ENCODE measurements around the gene KDR.

Gene KDR

DNA sequence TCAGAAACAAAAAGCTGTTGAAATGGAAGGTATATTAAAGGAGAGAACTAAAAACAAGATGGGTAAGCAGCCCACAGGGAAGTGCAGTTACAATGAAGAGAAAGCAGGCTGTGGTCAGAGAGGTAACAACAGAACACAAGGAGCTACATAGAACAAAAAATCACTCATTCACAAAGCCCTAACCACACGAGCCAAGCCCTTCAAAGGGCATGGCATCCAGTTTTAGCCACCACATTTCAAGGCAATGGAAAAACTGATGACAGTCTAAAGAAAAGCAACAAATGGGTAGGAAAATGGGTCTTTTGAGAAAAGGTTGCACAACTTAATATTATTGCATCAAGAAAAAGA is 37.5 kb downstream of the KDR start:
- TF ChIP-seq, protein P1, sequence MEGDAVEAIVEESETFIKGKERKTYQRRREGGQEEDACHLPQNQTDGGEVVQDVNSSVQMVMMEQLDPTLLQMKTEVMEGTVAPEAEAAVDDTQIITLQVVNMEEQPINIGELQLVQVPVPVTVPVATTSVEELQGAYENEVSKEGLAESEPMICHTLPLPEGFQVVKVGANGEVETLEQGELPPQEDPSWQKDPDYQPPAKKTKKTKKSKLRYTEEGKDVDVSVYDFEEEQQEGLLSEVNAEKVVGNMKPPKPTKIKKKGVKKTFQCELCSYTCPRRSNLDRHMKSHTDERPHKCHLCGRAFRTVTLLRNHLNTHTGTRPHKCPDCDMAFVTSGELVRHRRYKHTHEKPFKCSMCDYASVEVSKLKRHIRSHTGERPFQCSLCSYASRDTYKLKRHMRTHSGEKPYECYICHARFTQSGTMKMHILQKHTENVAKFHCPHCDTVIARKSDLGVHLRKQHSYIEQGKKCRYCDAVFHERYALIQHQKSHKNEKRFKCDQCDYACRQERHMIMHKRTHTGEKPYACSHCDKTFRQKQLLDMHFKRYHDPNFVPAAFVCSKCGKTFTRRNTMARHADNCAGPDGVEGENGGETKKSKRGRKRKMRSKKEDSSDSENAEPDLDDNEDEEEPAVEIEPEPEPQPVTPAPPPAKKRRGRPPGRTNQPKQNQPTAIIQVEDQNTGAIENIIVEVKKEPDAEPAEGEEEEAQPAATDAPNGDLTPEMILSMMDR (IDR thresholded peaks at IDR 0.05): no peak

DNA sequence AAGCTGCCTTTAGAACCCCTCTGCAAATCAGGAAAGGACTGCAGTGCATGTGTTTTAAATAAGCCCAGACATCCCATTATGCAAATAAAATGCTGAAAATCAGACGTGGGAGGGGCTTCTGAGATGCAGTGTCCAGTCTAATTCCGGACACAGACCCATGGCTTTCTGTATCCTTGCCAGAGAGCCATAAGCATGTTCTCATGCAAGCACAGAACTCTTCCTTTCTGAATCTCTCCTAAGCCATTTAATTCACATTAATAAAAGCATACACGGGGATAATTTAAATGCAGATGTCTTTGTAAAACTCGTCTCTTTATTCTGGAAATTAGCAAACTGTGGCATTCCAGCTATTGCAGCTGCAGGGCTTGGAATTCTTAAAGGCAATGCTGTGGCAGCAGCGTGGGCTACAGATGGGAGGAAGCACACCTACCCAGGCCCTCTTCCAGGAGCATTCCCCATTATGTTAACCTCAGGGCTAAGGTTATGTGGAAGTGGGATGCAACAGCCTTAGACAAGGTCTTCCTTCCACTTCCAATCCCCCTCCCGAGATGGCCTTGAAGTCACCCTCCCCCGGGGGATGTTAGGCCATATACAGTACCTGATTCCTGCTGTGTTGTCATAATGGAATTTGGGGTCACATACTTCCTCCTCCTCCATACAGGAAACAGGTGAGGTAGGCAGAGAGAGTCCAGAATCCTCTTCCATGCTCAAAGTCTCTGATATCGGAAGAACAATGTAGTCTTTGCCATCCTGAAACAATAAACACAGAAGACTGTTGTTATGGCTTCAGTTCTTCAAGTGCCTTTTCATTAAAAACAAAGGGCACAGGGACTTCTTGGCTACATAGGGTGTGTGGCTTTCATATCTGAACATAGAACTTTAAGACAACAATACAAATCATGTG is 38.1 kb downstream of the KDR start:
- TF ChIP-seq, protein P1 (IDR thresholded peaks at IDR 0.05): no peak

DNA sequence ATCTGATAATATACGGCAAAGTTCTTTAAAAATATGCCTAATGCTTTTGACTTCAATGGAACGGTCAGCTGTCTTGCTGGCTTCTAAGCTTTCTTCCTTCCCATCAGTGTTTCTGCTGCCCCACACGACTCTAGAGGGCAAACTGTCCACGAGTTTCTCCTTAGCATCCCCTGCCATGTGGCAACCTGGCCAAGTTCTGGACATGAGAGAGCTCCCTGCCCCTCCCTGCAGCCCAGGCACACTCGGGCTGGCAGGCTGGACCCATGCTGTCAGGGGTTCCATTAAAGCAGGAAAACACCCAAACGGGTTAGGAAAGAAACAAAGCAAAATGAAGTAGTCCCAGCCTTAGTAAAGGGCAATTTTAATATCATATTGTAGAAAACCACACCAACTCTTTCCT is 38.8 kb downstream of the KDR start:
- TF ChIP-seq, protein P1 (IDR thresholded peaks at IDR 0.05): no peak

- TF ChIP-seq, protein P1 (IDR thresholded peaks at IDR 0.05): no peak
These were observed 41.7 kb downstream of the KDR start for GRCh38 chr4:55083735-55084134.

DNA sequence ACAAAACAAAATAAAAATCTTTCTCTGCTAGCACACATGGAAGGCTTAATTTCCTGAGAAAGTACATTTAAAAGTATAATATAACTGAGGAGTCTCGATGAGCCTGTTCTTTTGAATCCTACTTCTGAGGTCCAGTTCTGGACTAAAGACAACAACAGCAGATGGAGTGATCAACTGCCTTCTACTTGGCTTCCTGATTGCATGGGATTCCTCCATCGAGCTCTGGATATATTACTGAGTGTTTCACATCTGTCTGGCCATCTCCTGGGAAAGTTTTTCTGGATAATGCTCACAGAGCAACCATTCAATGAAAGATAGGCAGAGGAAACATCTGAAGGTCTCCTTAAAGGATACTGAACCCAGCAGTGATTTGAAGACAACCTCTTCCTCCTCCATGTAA is 42.6 kb downstream of the KDR start:
- TF ChIP-seq, protein P1 (IDR thresholded peaks at IDR 0.05): no peak

DNA sequence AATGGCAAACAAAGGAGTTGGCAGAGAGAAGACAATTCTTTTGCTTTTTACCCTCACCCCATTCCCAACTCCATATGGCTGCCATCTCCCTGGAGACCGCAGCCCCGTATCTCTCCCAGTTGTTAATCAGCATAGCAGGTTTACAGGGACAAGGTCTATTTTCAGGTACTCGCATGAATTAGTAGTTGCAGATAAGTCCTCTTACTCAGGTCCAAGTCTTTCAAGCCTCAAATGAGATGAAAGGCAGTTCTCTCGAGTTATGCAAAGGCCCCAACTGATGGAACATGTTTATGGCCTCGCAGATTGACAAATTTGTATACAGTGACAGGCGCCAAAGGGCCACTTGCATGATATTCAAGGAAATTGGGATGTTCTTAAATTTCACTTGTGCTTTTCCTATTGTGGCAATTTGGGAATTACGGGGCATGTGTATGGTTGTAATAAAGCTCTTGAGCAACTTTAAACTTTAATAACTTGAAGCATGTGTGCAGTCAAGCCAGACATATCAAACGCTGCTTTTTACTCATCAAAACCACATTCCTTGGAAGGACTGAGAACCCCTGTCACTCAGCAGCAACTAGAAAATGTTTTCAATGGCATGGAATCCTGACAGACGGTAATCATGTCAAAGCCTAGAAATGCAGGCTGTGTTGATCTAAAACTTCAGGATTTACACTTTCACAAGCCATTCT is 45.1 kb downstream of the KDR start:
- TF ChIP-seq, protein P1 (IDR thresholded peaks at IDR 0.05): no peak

DNA sequence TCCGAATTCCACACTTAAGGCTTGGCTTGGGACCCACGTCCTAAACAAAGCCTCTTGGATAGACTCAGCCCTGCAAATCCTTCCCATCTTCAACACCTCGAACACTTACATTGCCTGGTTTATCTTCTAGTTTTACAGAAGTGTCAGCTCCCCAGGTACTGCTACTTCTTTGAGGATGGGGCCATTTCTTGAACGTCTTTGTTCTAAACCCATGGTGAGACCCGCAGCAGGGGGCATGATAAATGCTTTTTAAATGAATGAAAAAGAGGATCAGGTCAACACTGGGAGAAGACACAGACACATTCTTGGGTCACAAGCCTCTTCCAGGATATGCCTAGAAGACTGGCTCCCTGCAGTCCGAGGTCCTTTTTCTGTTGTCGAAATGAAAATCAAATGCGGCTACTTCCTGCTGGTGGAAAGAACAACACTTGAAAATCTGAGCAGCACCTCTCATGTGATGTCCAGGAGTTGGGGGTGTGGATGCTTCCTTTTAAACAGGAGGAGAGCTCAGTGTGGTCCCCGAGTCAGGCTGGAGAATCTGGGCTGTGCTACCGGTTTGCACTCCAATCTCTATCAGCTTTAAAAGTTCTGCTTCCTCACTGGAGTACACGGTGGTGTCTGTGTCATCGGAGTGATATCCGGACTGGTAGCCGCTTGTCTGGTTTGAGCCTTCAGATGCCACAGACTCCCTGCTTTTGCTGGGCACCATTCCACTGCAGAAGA is 45.8 kb downstream of the KDR start:
- TF ChIP-seq, protein P1 (IDR thresholded peaks at IDR 0.05): no peak

Measured in LNCAP (cell line).